BE2C (cell line): ENCODE results near the gene URGCP.
"Not testable (repeated sequence)": the region's sequence is repeated elsewhere in the genome, so short reads cannot be mapped to it uniquely, and the experiment has no call there.

ENCODE experiments used
- DNase-seq: peaks from one replicate; pipeline ENCODE4 v3.0.0-alpha.2; 2020
- H3K27me3 ChIP-seq: fragments of 250-450 bp; sonication (Bioruptor Pico); 2 replicates; pipeline ENCODE4 v1.5.1; 2020; ENCODE audit warnings: mild to moderate bottlenecking
- H3K36me3 ChIP-seq: fragments of 250-450 bp; sonication (Bioruptor Pico); 2 replicates; pipeline ENCODE4 v1.5.1; 2020; ENCODE audit warnings: mild to moderate bottlenecking
- H3K4me1 ChIP-seq: fragments of 250-450 bp; sonication (Bioruptor Pico); 2 replicates; pipeline ENCODE4 v1.5.1; 2020
- H3K4me3 ChIP-seq: 2 replicates; pipeline ENCODE4 v1.5.1; 2011; ENCODE audit warnings: low read depth, low read length
- H3K9me3 ChIP-seq: fragments of 250-450 bp; sonication (Bioruptor Pico); 2 replicates; pipeline ENCODE4 v1.5.1; 2020
- TF ChIP-seq, protein P1 (sequence below): IDR thresholded peaks from 2 replicates; pipeline ENCODE4 v1.5.1; 2012; ENCODE audit warnings: mild to moderate bottlenecking, low read depth, low read length

URGCP gene

DNA sequence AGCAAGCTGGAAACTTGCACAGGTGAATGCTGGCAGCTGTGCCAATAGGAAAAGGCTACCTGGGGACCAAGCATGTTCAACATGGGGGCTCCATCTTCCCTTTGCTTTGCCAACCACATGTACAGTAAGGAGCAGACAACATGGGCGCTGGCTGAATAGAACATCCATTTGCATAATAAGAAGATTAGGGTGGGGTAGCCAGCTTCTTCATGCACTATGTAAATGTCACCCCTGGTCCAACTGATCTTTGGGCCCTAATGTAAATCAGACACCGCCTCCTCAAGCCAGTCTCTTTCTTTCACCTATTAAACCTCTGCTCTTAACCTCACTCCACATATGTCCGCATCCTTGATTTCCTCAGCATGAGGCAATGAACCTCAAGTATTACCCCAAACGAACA is 63.1 kb downstream of the URGCP start:
- H3K9me3 ChIP-seq = no peaks in the 10 kb centered on the region
- DNase-seq = no peak
- no peak overlapping the region for H3K4me3 ChIP-seq
- H3K36me3 ChIP-seq = no peaks in the 10 kb centered on the region
- TF ChIP-seq, protein P1, sequence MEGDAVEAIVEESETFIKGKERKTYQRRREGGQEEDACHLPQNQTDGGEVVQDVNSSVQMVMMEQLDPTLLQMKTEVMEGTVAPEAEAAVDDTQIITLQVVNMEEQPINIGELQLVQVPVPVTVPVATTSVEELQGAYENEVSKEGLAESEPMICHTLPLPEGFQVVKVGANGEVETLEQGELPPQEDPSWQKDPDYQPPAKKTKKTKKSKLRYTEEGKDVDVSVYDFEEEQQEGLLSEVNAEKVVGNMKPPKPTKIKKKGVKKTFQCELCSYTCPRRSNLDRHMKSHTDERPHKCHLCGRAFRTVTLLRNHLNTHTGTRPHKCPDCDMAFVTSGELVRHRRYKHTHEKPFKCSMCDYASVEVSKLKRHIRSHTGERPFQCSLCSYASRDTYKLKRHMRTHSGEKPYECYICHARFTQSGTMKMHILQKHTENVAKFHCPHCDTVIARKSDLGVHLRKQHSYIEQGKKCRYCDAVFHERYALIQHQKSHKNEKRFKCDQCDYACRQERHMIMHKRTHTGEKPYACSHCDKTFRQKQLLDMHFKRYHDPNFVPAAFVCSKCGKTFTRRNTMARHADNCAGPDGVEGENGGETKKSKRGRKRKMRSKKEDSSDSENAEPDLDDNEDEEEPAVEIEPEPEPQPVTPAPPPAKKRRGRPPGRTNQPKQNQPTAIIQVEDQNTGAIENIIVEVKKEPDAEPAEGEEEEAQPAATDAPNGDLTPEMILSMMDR = no peak
- no peaks in the 10 kb centered on the region for H3K4me1 ChIP-seq
- no peaks in the 10 kb centered on the region for H3K27me3 ChIP-seq

DNA sequence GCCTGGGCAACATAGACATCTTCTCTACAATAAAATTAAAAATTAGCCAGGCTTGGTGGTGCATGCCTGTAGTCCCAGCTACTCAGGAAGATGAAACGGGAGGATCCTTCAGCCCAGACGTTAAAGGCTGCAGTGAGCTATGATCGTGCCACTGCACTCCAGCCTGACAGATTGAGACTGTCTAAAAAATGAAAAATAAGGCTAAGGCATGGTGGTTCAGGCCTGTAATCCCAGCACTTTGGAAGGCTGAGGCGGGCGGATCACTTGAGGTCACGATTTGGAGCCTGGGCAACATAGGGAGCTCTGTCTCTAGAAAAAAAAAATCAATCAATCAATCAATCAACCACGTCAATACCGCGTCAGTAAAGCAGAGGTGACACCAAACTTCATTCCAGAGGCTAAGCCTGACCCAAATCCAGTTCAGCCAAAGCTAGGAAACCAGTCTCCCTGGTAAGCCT is 68.2 kb downstream of the URGCP start:
- Histone ChIP-seq H3K4me1 (no peaks in the 10 kb centered on the region), H3K9me3 (no peaks in the 10 kb centered on the region), H3K27me3 (no peaks in the 10 kb centered on the region), H3K36me3 (no peaks in the 10 kb centered on the region), H3K4me3 (peak overlapping the region; percentile 51)
- no peak for DNase-seq
- TF ChIP-seq, protein P1 = no peak

DNA sequence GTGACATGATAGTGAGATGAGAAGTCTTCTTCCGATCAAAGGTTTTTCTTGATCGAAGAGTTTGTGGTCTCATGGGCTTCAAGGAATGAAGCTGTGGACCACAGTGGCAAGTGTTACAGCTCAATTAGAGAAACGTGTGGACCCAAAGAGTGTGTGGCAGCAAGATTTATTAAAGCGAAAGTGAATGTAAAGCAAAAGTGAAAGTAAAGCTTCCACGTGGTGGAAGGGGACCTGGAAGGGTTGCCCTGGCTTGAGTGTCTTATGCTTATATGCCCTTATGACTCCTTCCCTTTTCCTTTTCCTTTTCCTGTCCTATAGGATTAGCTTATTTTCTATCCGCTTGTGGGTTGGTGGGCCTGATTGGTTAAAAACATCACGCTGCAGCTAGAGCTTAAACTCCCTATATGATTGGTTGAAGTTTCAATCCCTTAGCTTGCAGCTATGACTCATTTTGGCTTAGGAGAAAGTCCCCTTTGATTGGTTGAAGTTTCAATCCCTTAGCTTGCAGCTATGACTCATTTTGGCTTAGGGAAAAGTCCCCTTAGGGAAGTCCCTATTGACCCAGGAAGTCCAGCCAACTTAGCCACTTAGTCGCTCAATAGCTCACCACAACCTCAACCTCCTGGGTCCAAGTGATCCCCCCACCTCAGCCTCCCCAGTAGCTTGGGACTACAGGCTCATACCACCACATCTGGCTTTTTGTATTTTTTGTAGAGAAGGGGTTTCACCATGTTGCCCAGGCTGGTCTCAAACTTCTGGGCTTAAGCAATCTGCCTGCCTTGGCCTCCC is 71.7 kb downstream of the URGCP start:
- H3K4me3 ChIP-seq = no peak overlapping the region
- TF ChIP-seq, protein P1 = no peak
- H3K27me3 ChIP-seq = no peaks in the 10 kb centered on the region
- no peaks in the 10 kb centered on the region for H3K4me1 ChIP-seq
- H3K36me3 ChIP-seq = no peaks in the 10 kb centered on the region
- no peak for DNase-seq
- no peaks in the 10 kb centered on the region for H3K9me3 ChIP-seq

DNA sequence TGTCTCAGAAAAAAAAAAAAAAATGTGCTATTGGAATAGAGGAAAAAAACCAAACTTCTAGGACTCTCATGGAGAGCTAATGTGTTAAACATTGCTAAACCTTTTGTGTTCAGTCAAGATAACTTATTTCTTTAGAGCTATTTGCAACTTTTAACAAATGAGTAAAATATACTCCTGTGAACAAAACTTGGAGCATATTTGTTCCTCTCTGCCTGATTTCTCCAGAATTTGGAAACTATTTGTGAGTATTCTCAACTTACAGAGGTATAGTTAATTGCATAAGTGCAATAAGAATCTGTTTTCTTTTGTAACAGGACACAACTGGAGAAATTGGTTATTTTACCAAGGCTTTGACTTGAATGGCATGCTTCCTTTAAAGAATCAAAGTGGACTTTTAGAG is 75.5 kb downstream of the URGCP start:
- H3K4me3 ChIP-seq, H3K27me3 ChIP-seq, DNase-seq, H3K36me3 ChIP-seq, H3K4me1 ChIP-seq, H3K9me3 ChIP-seq: not testable (repeated sequence)
